Esophagus (tissue), 2 donors: Measurements from ENCODE around the gene COL25A1. TPM values are rescaled to one million over a fixed set of nuclear protein-coding genes. Genes with fewer than 3 reads are reported as not detected.
"Not testable (repeated sequence)": the region's sequence is repeated elsewhere in the genome, so short reads cannot be mapped to it uniquely, and the experiment has no call there.

Experiments used
- H3K27ac ChIP-seq, 2 donors: one replicate each; pipeline ENCODE4 v1.5.1; 2013; ENCODE audit warnings: low read depth in 2 of 2, mild to moderate bottlenecking in 2 of 2, inconsistent platforms in 1 of 2, low read length in 1 of 2, moderate library complexity in 1 of 2
- H3K27me3 ChIP-seq, 2 donors: one replicate each; pipeline ENCODE4 v1.6.1; 2013; ENCODE audit warnings: low read length in 2 of 2, control low read depth in 1 of 2, mild to moderate bottlenecking in 1 of 2; ENCODE audit not compliant: insufficient read depth in 2 of 2, control insufficient read depth in 1 of 2
- H3K36me3 ChIP-seq, 2 donors: one replicate each; pipeline ENCODE4 v1.6.1; 2013; ENCODE audit warnings: low read length in 1 of 2; ENCODE audit not compliant: control insufficient read depth in 2 of 2, insufficient read depth in 2 of 2
- H3K4me1 ChIP-seq, 2 donors: one replicate each; pipeline ENCODE4 v1.6.1; 2013; ENCODE audit warnings: low read length in 1 of 2; ENCODE audit not compliant: control insufficient read depth in 2 of 2, insufficient read depth in 2 of 2
- H3K4me3 ChIP-seq, 2 donors: one replicate each; pipeline ENCODE4 v1.5.1; 2013; ENCODE audit warnings: low read length in 2 of 2, mild to moderate bottlenecking in 2 of 2, low read depth in 1 of 2, moderate library complexity in 1 of 2
- H3K9me3 ChIP-seq, 2 donors: one replicate each; pipeline ENCODE4 v1.6.1; 2013; ENCODE audit warnings: mild to moderate bottlenecking in 2 of 2, low read depth in 1 of 2, low read length in 1 of 2, moderate library complexity in 1 of 2; ENCODE audit not compliant: control insufficient read depth in 2 of 2, insufficient read depth in 1 of 2
- WGBS, 2 donors: extraction: QIAGEN DNeasy Blood & Tissue Kit; methylation state at CpG; one replicate each; pipeline ENCODE4 v1.1.7; 2013; 5-methylcytosine and 5-hydroxymethylcytosine counted together
- polyA plus RNA-seq, 2 donors: library from polyadenylated mRNA; stranded (reverse); fragments of 200-250 nt; gene quantifications; one replicate each; pipeline ENCODE4 v1.2.3, GENCODE V29; 2013
- donor health status: healthy with polysubstance abuse.
- donor health status: Bipolar disorder and iron deficiency.

COL25A1 gene
- polyA plus RNA-seq, 2 donors: 0.02 to 0.06 TPM

DNA sequence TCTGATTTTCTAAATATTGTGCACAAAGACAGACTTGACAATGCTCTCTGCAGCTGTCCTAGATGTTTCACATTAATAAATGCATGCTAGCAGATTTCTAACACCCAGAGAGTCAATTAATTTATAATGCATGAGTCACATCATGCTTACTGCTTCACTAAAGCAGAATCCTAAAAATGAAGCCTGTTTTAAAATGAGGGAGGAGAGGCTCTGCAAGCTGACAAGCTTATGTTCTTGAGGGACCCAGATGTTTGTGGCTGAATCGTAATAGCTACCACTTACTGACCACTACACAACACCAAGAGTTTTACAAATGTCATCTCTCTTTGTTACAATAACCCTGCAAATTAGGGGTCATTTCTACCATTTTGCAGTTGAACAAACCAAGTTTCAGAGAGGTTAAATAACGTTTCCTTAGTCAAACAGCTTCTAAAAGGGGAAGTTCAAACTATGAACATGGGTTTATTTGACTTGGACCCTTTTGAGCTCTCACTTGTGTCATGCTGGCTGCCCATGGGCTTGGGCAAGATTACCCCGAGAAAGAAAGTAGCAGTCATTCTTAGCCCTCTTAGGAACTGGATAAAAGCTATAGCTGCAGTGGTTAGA, 276.9 kb downstream of the COL25A1 start:
- Histone ChIP-seq H3K4me1 (no peaks in the 10 kb centered on the region), H3K36me3 (no peaks in the 10 kb centered on the region), H3K27me3 (no peaks in the 10 kb centered on the region), H3K4me3 (no peak overlapping the region), H3K9me3 (peaks cover 0 to 4% of the 10 kb centered on the region in 2 donors), H3K27ac (no peak overlapping the region)
- WGBS, 2 donors: 62 to 63% methylated on average over 3 of the region's 3 CpGs

GRCh38 chr4:109022961-109023360, 279.5 kb downstream of the COL25A1 start:
- H3K9me3 ChIP-seq: no peaks in the 10 kb centered on the region
- no peaks in the 10 kb centered on the region for H3K27me3 ChIP-seq
- no peaks in the 10 kb centered on the region for H3K36me3 ChIP-seq
- WGBS, 2 donors: 67 to 89% methylated on average over 1 of the region's 1 CpG
- H3K4me1 ChIP-seq: no peaks in the 10 kb centered on the region
- H3K4me3 ChIP-seq: no peak overlapping the region
- no peak overlapping the region for H3K27ac ChIP-seq

- not testable (repeated sequence) for H3K27me3 ChIP-seq, H3K4me1 ChIP-seq, H3K27ac ChIP-seq, H3K4me3 ChIP-seq, H3K9me3 ChIP-seq, H3K36me3 ChIP-seq
- WGBS, 2 donors: 95 to 96% methylated on average over 6 of the region's 6 CpGs
Observed at GRCh38 chr4:109021630-109022029, 280.8 kb downstream of the COL25A1 start.

GRCh38 chr4:109020861-109021260, 281.6 kb downstream of the COL25A1 start:
- no peak overlapping the region for H3K27ac ChIP-seq
- WGBS, 2 donors: 95 to 98% methylated on average over 4 of the region's 4 CpGs
- no peaks in the 10 kb centered on the region for H3K36me3 ChIP-seq
- H3K27me3 ChIP-seq: no peaks in the 10 kb centered on the region
- no peak overlapping the region for H3K4me3 ChIP-seq
- H3K9me3 ChIP-seq: no peaks in the 10 kb centered on the region
- H3K4me1 ChIP-seq: no peaks in the 10 kb centered on the region

GRCh38 chr4:109016200-109016599, 286.3 kb downstream of the COL25A1 start:
- peaks cover 0 to 2% of the 10 kb centered on the region in 2 donors for H3K9me3 ChIP-seq
- H3K4me1 ChIP-seq: no peaks in the 10 kb centered on the region
- no peaks in the 10 kb centered on the region for H3K36me3 ChIP-seq
- no peaks in the 10 kb centered on the region for H3K27me3 ChIP-seq
- no peak overlapping the region for H3K4me3 ChIP-seq
- 84 to 88% methylated on average over 5 of the region's 5 CpGs for WGBS, 2 donors
- no peak overlapping the region for H3K27ac ChIP-seq

GRCh38 chr4:109015413-109015810, 287.0 kb downstream of the COL25A1 start:
- no peak overlapping the region for H3K4me3 ChIP-seq
- H3K4me1 ChIP-seq: no peaks in the 10 kb centered on the region
- 65 to 82% methylated on average over 2 of the region's 2 CpGs for WGBS, 2 donors
- H3K27me3 ChIP-seq: no peaks in the 10 kb centered on the region
- H3K36me3 ChIP-seq: no peaks in the 10 kb centered on the region
- H3K9me3 ChIP-seq: peaks cover 0 to 2% of the 10 kb centered on the region in 2 donors
- no peak overlapping the region for H3K27ac ChIP-seq

DNA sequence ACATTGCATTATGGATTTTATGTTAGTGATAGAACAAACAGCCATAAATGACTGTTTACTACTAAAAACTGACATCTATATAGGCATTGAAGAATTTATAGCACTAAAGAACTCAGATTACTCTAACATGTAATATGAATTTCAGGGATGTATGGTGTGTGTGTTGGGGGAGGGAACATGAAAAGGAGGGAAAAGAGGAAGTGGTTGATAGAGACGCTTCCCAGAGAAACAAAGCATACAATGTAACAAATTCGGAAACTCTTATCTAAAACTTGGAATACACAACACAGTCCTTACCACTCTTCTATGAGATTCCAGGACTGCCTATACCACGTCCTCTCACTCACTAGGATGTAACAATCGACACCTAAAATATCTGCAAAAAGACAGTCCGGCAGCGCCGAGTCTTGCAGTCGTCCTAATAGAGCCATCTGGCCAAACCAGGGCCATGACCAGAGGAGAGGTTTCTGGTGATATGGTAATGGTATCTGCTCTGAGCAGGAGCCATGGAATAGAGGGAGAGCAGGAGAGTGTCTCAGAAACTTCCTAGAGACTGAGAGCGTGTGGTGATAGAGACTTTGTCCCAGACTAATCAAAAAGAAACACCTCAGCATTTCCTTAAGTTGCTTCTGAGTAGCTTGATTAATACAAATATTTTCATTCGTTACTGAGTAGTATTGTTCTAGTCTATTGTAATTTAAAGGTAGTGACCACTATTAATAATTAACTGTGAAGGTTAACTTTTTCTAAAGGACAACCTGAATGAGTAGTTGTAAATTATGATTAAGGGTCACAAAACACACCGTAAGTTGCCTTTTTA, 287.7 kb downstream of the COL25A1 start:
- no peak overlapping the region for H3K27ac ChIP-seq
- 81 to 87% methylated on average over 11 of the region's 11 CpGs for WGBS, 2 donors
- H3K4me1 ChIP-seq: no peaks in the 10 kb centered on the region
- H3K4me3 ChIP-seq: no peak overlapping the region
- peaks cover 0 to 2% of the 10 kb centered on the region in 2 donors for H3K9me3 ChIP-seq
- no peaks in the 10 kb centered on the region for H3K36me3 ChIP-seq
- H3K27me3 ChIP-seq: no peaks in the 10 kb centered on the region

- no peaks in the 10 kb centered on the region for H3K4me1 ChIP-seq
- H3K4me3 ChIP-seq: no peak overlapping the region
- H3K36me3 ChIP-seq: no peaks in the 10 kb centered on the region
- H3K27ac ChIP-seq: no peak overlapping the region
- H3K9me3 ChIP-seq: peaks cover 0 to 2% of the 10 kb centered on the region in 2 donors
- WGBS, 2 donors: 96 to 97% methylated on average over 35 to 37 of the region's 37 CpGs
- H3K27me3 ChIP-seq: no peaks in the 10 kb centered on the region
Observed at GRCh38 chr4:109012286-109012880, 290.1 kb downstream of the COL25A1 start.

- no peak overlapping the region for H3K27ac ChIP-seq
- H3K4me1 ChIP-seq: no peaks in the 10 kb centered on the region
- H3K27me3 ChIP-seq: no peaks in the 10 kb centered on the region
- no peak overlapping the region for H3K4me3 ChIP-seq
- 86 to 88% methylated on average over 3 of the region's 3 CpGs for WGBS, 2 donors
- H3K36me3 ChIP-seq: no peaks in the 10 kb centered on the region
- H3K9me3 ChIP-seq: peaks cover 0 to 2% of the 10 kb centered on the region in 2 donors
Observed at GRCh38 chr4:109011241-109012026, 291.0 kb downstream of the COL25A1 start.
